Body of pancreas (tissue), 4 donors: ENCODE results near the gene NTHL1. TPM values are rescaled to one million over a fixed set of nuclear protein-coding genes. Genes with fewer than 3 reads are reported as not detected.
A peak's percentile ranks its signal among the peaks of the same experiment; 100 is the strongest.

Source experiments
- ATAC-seq: fragments of 150-250 bp; one replicate; pipeline ENCODE4 v1.9.1; 2016
- DNase-seq, 4 donors: peaks; one replicate each; pipeline ENCODE4 v3.0.0-alpha.2; 2019
- H3K27ac ChIP-seq, 4 donors: fragments of 200-600 bp; sonication (generic); 1 replicate in 3 of 4; 2 replicates in 1 of 4; pipeline versions ENCODE4 v1.5.1 to v1.6.1; 2016 to 2019; ENCODE audit warnings: mild to moderate bottlenecking in 1 of 4, mixed read lengths in 1 of 4, moderate library complexity in 1 of 4
- H3K27me3 ChIP-seq, 2 donors: fragments of 200-600 bp; sonication (generic); one replicate each; pipeline ENCODE4 v1.6.0; 2016; ENCODE audit warnings: mild to moderate bottlenecking in 1 of 2
- H3K36me3 ChIP-seq, 2 donors: fragments of 200-600 bp; sonication (generic); replicated peaks in 1 of 2; 2 replicates each; pipeline ENCODE4 v1.5.1; 2016; ENCODE audit warnings: low read depth in 2 of 2; ENCODE audit not compliant: insufficient read depth in 1 of 2
- H3K4me1 ChIP-seq: fragments of 200-600 bp; sonication (generic); one replicate; pipeline ENCODE4 v1.6.0; 2016
- H3K4me3 ChIP-seq, 2 donors: fragments of 200-600 bp; sonication (generic); 1 replicate in 1 of 2; 2 replicates in 1 of 2; pipeline ENCODE4 v1.5.1; 2016 to 2019
- H3K9me3 ChIP-seq, 3 donors: fragments of 200-600 bp; sonication (generic); 1 replicate in 2 of 3; 2 replicates in 1 of 3; pipeline ENCODE4 v1.5.1; 2016
- CTCF ChIP-seq, 7 experiments: fragments of 450-650 bp in 4 of 7; fragments of 200-600 bp in 3 of 7; sonication (generic) in 3 of 7; IDR thresholded peaks; one replicate each; pipeline ENCODE4 v1.5.1; 2016 to 2019; ENCODE audit warnings: antibody characterized with exemption in 7 of 7
- POLR2A ChIP-seq, 3 donors: fragments of 450-650 bp; IDR thresholded peaks; one replicate each; pipeline ENCODE4 v1.6.1; 2016; ENCODE audit warnings: antibody characterized with exemption in 3 of 3, mild to moderate bottlenecking in 2 of 3
- WGBS, 2 donors: methylation state at CpG; one replicate each; pipeline ENCODE4 v1.1.5; 2017; 5-methylcytosine and 5-hydroxymethylcytosine counted together
- intact Hi-C: fragments of 100-400 bp; cut with DNase I; formaldehyde crosslinking; loops from one replicate; pipeline ENCODE4 v1.15.1; 2023
- total RNA-seq, 2 donors: library from RNA; depleted of rRNA; stranded (reverse); fragments of >200 nt; gene quantifications; one replicate each; pipeline ENCODE4 v1.1.0, GENCODE V29; 2016

The NTHL1 gene
- total RNA-seq: 10 to 100 TPM; 15.2 to 19.7 TPM

GRCh38 chr16:2047330-2048115, at the start of gene NTHL1, which contains the start of gene TSC2:
TSS of gene NTHL1 (minus strand) at chr16:2047834. CDS start at chr16:2047823, 11 bp downstream.
TSS of gene TSC2 (plus strand) at chr16:2047985. CDS start at chr16:2048616, 631 bp downstream.
- H3K27ac ChIP-seq: peak within 1 kb of the TSS; percentile 45 to 65 (median 56)
- TF ChIP-seq CTCF (IDR thresholded peaks at IDR 0.05): peak; percentile 15 to 75 (median 45)
- TF ChIP-seq POLR2A (IDR thresholded peaks at IDR 0.05): peak in 2 of 3 donors; percentile 32 to 37
- peaks cover 18% of the 10 kb centered on the region for H3K4me1 ChIP-seq
- no peaks in the 10 kb centered on the region for H3K27me3 ChIP-seq
- no peaks in the 10 kb centered on the region for H3K36me3 ChIP-seq
- intact Hi-C loops: no loop called here
- no peaks in the 10 kb centered on the region for H3K9me3 ChIP-seq
- H3K4me3 ChIP-seq: peak within 1 kb of the TSS; percentile 66 to 67
- WGBS, 2 donors: 0 to 3% methylated on average over 5 to 72 of the region's 81 CpGs
- ATAC-seq: peak; percentile 97
- peak; percentile 96 to 97 (median 96) for DNase-seq

- Histone ChIP-seq H3K4me3 (no peak overlapping the region), H3K27ac (no peak overlapping the region), H3K36me3 (peaks cover 0 to 8% of the 10 kb centered on the region in 2 donors), H3K27me3 (no peaks in the 10 kb centered on the region), H3K9me3 (no peaks in the 10 kb centered on the region), H3K4me1 (peaks cover 2% of the 10 kb centered on the region)
- peak; percentile 32 for ATAC-seq
- TF ChIP-seq CTCF (IDR thresholded peaks at IDR 0.05) (no peak), POLR2A (IDR thresholded peaks at IDR 0.05) (no peak)
- DNase-seq: no peak
- intact Hi-C loops: no loop called here
- 86 to 93% methylated on average over 6 to 13 of the region's 25 CpGs for WGBS, 2 donors
Observed at GRCh38 chr16:2096853-2097595, 49.4 kb upstream of the NTHL1 start.

- intact Hi-C loops: no loop called here
- no peak for ATAC-seq
- WGBS, 2 donors: 94 to 95% methylated on average over 23 of the region's 23 CpGs
- Histone ChIP-seq H3K27ac (no peak overlapping the region), H3K4me3 (no peak overlapping the region), H3K9me3 (no peaks in the 10 kb centered on the region), H3K27me3 (no peaks in the 10 kb centered on the region), H3K4me1 (peaks cover 10% of the 10 kb centered on the region), H3K36me3 (peaks cover 0 to 8% of the 10 kb centered on the region in 2 donors)
- DNase-seq: no peak
- TF ChIP-seq POLR2A (IDR thresholded peaks at IDR 0.05) (no peak), CTCF (IDR thresholded peaks at IDR 0.05) (no peak)
Observed at GRCh38 chr16:2095918-2096582, 48.4 kb upstream of the NTHL1 start.

GRCh38 chr16:2095315-2095853, 47.8 kb upstream of the NTHL1 start:
- ATAC-seq (no peak), DNase-seq (no peak)
- 95 to 96% methylated on average over 26 of the region's 26 CpGs for WGBS, 2 donors
- H3K4me3 ChIP-seq: no peak overlapping the region
- peaks cover 0 to 8% of the 10 kb centered on the region in 2 donors for H3K36me3 ChIP-seq
- TF ChIP-seq CTCF (IDR thresholded peaks at IDR 0.05): no peak
- TF ChIP-seq POLR2A (IDR thresholded peaks at IDR 0.05): no peak
- no peaks in the 10 kb centered on the region for H3K27me3 ChIP-seq
- peaks cover 15% of the 10 kb centered on the region for H3K4me1 ChIP-seq
- no peaks in the 10 kb centered on the region for H3K9me3 ChIP-seq
- intact Hi-C loops: no loop called here
- no peak overlapping the region for H3K27ac ChIP-seq
